K562 (cell line): Measurements from ENCODE around the gene TP53RK. TPM values are rescaled to one million over a fixed set of nuclear protein-coding genes. Genes with fewer than 3 reads are reported as not detected.
A peak's percentile ranks its signal among the peaks of the same experiment; 100 is the strongest.

Experiments used
- AFF1 ChIP-seq, 2 experiments: fragments of 450-650 bp; IDR thresholded peaks; 2 replicates each; pipeline ENCODE4 v1.6.1; 2018; ENCODE audit warnings: mild to moderate bottlenecking in 2 of 2, low read depth in 1 of 2; ENCODE audit not compliant: partially characterized antibody in 2 of 2
- ATF7 ChIP-seq: fragments of 450-650 bp; IDR thresholded peaks from 2 replicates; pipeline ENCODE4 v1.7.1; 2014; ENCODE audit warnings: mild to moderate bottlenecking, moderate library complexity
- CBFB ChIP-seq: sonication (generic); formaldehyde crosslinking; IDR thresholded peaks from 2 replicates; pipeline ENCODE4 v1.4.0; 2020; ENCODE audit warnings: mild to moderate bottlenecking, missing genetic modification reagents
- DMBX1 ChIP-seq: fragments of 250-450 bp; sonication (Bioruptor Pico); IDR thresholded peaks from 2 replicates; pipeline ENCODE4 v1.8.0; 2022; ENCODE audit warnings: inconsistent platforms, mild to moderate bottlenecking, moderate library complexity, borderline replicate concordance
- DNMT1 ChIP-seq: fragments of 450-650 bp; IDR thresholded peaks from 2 replicates; pipeline ENCODE4 v1.6.1; 2016; ENCODE audit warnings: antibody characterized with exemption, mild to moderate bottlenecking
- E2F6 ChIP-seq, 2 experiments: IDR thresholded peaks; 2 replicates each; pipeline ENCODE4 v1.6.1; 2011; ENCODE audit warnings: borderline replicate concordance in 1 of 2, control low read depth in 1 of 2, low read depth in 1 of 2, low read length in 1 of 2, mild to moderate bottlenecking in 1 of 2, mixed read lengths in 1 of 2, moderate library complexity in 1 of 2; ENCODE audit not compliant: insufficient read depth in 1 of 2, insufficient read length in 1 of 2, poor library complexity in 1 of 2, severe bottlenecking in 1 of 2; ENCODE audit errors: extremely low read depth in 1 of 2
- GATAD2A ChIP-seq: fragments of 450-650 bp; IDR thresholded peaks from 2 replicates; pipeline ENCODE4 v1.6.1; 2017
- HDAC2 ChIP-seq: fragments of 450-650 bp; IDR thresholded peaks from 2 replicates; pipeline ENCODE4 v1.6.1; 2016; ENCODE audit warnings: mild to moderate bottlenecking
- IFI16 ChIP-seq: fragments of 250-450 bp; sonication (Bioruptor Pico); IDR thresholded peaks from 2 replicates; pipeline ENCODE4 v2.1.2; 2022; ENCODE audit warnings: mild to moderate bottlenecking, inconsistent platforms
- POLR2A ChIP-seq: fragments of 450-650 bp; conservative IDR thresholded peaks from 2 replicates; pipeline ENCODE4 v1.6.1; 2016
- RAD51 ChIP-seq: fragments of 450-650 bp; IDR thresholded peaks from 2 replicates; pipeline ENCODE4 v1.7.1; 2016; ENCODE audit warnings: low read depth, mild to moderate bottlenecking, borderline replicate concordance
- RBFOX2 ChIP-seq: fragments of 200-400 bp; formaldehyde crosslinking; IDR thresholded peaks from 2 replicates; pipeline ENCODE4 v1.6.1; 2017; ENCODE audit warnings: low read depth, mild to moderate bottlenecking, low read length, moderate library complexity
- RBM39 ChIP-seq: fragments of 200-400 bp; formaldehyde crosslinking; optimal IDR thresholded peaks from 2 replicates; pipeline ENCODE3; 2018; ENCODE audit warnings: low read depth, low read length
- ZBTB43 ChIP-seq: sonication (generic); formaldehyde crosslinking; IDR thresholded peaks from 2 replicates; pipeline ENCODE4 v1.8.0; 2023; ENCODE audit warnings: mild to moderate bottlenecking, missing genetic modification reagents
- ZNF12 ChIP-seq: sonication (generic); formaldehyde crosslinking; IDR thresholded peaks from 2 replicates; pipeline ENCODE4 v1.4.0; 2020; ENCODE audit warnings: mild to moderate bottlenecking, missing genetic modification reagents
- ZNF174 ChIP-seq: fragments of 250-450 bp; sonication (Bioruptor Pico); IDR thresholded peaks from 2 replicates; pipeline ENCODE4 v1.4.0; 2020; ENCODE audit warnings: mild to moderate bottlenecking
- ZNF175 ChIP-seq: fragments of 200-800 bp; sonication (Bioruptor generic); IDR thresholded peaks from 2 replicates; pipeline ENCODE4 v1.6.1; 2016; ENCODE audit warnings: low read depth, mild to moderate bottlenecking, missing genetic modification characterization, missing compliant biosample characterization
- ZNF316 ChIP-seq: fragments of 450-650 bp; IDR thresholded peaks from 2 replicates; pipeline ENCODE4 v1.6.1; 2016
- polyA plus RNA-seq, 8 experiments: library from polyadenylated mRNA; depleted of rRNA in 4 of 8; stranded (reverse) in 5 of 8; unstranded in 3 of 8; fragments of >200 nt; fragmentation: Nextera tagmentation in 2 of 8; fragmentation: Illumina TruSeq in 1 of 8; extraction: Ambion mirVana in 2 of 8; extraction: Trizol in 1 of 8; gene quantifications; 2 replicates each; pipeline versions ENCODE4 v1.2.1 to v1.2.3, GENCODE V29; 2011 to 2014; ENCODE audit warnings: inconsistent platforms in 1 of 8, missing spikeins in 1 of 8
- total RNA-seq, 7 experiments: library from RNA; depleted of rRNA in 6 of 7; stranded (reverse); fragments of >200 nt in 6 of 7; fragmentation: Illumina TruSeq in 2 of 7; extraction: Trizol in 2 of 7; gene quantifications; 2 replicates each; pipeline versions ENCODE4 v1.2.1 to v1.2.3, GENCODE V29; 2011 to 2021; ENCODE audit warnings: low replicate concordance in 1 of 7
- TF ChIP-seq, protein P1 (sequence below): sonication (generic); formaldehyde crosslinking; IDR thresholded peaks from 2 replicates; pipeline ENCODE4 v1.8.0; 2022; ENCODE audit warnings: mild to moderate bottlenecking, low read depth, missing genetic modification reagents
- TF ChIP-seq, protein P2 (sequence below): fragments of 250-450 bp; sonication (Bioruptor Pico); IDR thresholded peaks from 2 replicates; pipeline ENCODE4 v1.8.0; 2022; ENCODE audit warnings: inconsistent platforms

The TP53RK gene
- total and polyA plus RNA-seq, 9 of the 15 experiments (the other 6 are each of a cell fraction or from before 2014, with no cell fraction given): 2.9 to 43.5 (median 17.2) TPM

DNA sequence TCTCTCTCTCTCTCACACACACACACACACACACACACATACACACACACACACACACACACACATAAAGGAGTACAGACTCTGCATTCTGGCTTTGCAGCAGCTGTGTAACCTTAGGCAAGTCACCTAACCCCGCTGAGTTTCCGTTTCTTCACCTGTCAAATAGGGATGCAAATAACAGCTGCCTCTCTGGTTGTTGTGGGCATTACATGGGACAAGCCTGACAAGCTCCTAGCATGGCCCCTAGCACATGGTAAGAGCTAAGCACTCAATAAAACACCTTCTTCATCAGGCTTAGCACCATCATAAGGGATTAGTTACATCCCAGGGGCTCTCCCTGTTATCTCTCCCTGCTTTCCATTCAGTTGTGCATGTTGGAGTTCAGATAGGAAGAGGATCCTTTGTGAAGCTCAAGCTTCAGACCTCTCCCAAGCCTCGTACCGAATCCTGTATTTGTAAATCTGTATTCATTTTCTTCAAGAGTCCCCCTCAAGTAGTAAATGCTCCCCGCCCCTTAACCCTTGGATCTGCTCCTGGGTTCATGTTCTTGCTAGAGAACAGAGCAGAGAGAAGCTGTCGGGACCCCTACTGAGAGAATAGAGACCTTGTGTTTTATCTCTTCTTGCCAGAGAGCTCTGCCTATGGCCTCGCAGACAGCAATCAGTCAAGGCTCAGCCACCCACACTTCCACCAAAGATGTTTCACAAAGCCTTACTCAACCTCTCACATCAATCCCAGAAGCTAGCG is 40.2 kb downstream of the TP53RK start (continued):
- TF ChIP-seq IFI16 (CRISPR knock-in tag) (no peak), ZNF174 (CRISPR knock-in tag) (no peak), CBFB (CRISPR knock-in tag) (no peak), GATAD2A (no peak), ZNF316 (no peak), RAD51 (no peak), ZNF175 (CRISPR knock-in tag) (peak; percentile 64; the same call in 1 of the 2 replicates), DNMT1 (no peak), ATF7 (no peak), RBFOX2 (no peak), POLR2A (no peak), RBM39 (no peak), DMBX1 (CRISPR knock-in tag) (no peak), HDAC2 (no peak; the same call in 1 of the 2 replicates), ZNF12 (CRISPR knock-in tag) (no peak), ZBTB43 (CRISPR knock-in tag) (no peak), AFF1 (IDR thresholded peaks at IDR 0.05; ENCODE audit: low read depth in 1 of 2, partially characterized antibody in 2 of 2) (no peak), E2F6 (IDR thresholded peaks at IDR 0.05; ENCODE audit: borderline replicate concordance in 1 of 2, extremely low read depth in 1 of 2, insufficient read depth in 1 of 2, insufficient read length in 1 of 2, low read depth in 1 of 2, low read length in 1 of 2, poor library complexity in 1 of 2, severe bottlenecking in 1 of 2) (peak in 1 of 2 experiments; percentile 13)
- TF ChIP-seq, protein P1, sequence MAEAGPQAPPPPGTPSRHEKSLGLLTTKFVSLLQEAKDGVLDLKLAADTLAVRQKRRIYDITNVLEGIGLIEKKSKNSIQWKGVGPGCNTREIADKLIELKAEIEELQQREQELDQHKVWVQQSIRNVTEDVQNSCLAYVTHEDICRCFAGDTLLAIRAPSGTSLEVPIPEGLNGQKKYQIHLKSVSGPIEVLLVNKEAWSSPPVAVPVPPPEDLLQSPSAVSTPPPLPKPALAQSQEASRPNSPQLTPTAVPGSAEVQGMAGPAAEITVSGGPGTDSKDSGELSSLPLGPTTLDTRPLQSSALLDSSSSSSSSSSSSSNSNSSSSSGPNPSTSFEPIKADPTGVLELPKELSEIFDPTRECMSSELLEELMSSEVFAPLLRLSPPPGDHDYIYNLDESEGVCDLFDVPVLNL (CRISPR knock-in tag): no peak
- TF ChIP-seq, protein P2, sequence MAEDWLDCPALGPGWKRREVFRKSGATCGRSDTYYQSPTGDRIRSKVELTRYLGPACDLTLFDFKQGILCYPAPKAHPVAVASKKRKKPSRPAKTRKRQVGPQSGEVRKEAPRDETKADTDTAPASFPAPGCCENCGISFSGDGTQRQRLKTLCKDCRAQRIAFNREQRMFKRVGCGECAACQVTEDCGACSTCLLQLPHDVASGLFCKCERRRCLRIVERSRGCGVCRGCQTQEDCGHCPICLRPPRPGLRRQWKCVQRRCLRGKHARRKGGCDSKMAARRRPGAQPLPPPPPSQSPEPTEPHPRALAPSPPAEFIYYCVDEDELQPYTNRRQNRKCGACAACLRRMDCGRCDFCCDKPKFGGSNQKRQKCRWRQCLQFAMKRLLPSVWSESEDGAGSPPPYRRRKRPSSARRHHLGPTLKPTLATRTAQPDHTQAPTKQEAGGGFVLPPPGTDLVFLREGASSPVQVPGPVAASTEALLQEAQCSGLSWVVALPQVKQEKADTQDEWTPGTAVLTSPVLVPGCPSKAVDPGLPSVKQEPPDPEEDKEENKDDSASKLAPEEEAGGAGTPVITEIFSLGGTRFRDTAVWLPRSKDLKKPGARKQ (CRISPR knock-in tag): no peak
